ENCODE measurements around the gene ZNF787. TPM values are rescaled to one million over a fixed set of nuclear protein-coding genes. Genes with fewer than 3 reads are reported as not detected.

ZNF787 gene
- total and polyA plus RNA-seq, 2 of the 13 experiments (the other 11 are each of a cell fraction or from before 2014, with no cell fraction given), result 15.1 to 42.8 TPM

GRCh38 chr19:56086671-56087430, 34.2 kb downstream of the ZNF787 start:
- BruUV-seq (replicated peaks), result no TSS peak
- 95% methylated on average over 12 of the region's 49 CpGs for WGBS (ENCODE audit: low lambda C conversion rate)
- intact Hi-C loops (cut with micrococcal nuclease; ENCODE audit: unreplicated experiment) (no loop called here), in situ Hi-C loops (cut with HindIII; ENCODE audit: extremely low pct_ligation_motif_present, low pct_unique_long_range_greater_than_20kb) (no loop called here)
- CTCF ChIA-PET (ENCODE audit: low intra/inter-chr PET ratio, low total read pairs), result no interaction called here
- no peak overlapping the region for H2AFZ ChIP-seq (ENCODE audit: low read length)
- H3K36me3 ChIP-seq (replicated peaks in 1 of 2; ENCODE audit: control insufficient read depth in 1 of 2, insufficient read depth in 2 of 2, low read length in 2 of 2), result peaks cover 14 to 36% of the 10 kb centered on the region in 2 experiments; a peak in 4 of 5 replicates
- no peak overlapping the region for H3K4me3 ChIP-seq (replicated peaks in 1 of 3; ENCODE audit: insufficient read depth in 1 of 3, low read depth in 2 of 3, low read length in 3 of 3)
- DNase-seq (ENCODE audit: low spot score), result no peak
- FAIRE-seq, result no peak
- no peaks in the 10 kb centered on the region for H3K9me3 ChIP-seq (ENCODE audit: low read length)
- POLR2A ChIA-PET, result no interaction called here
- H3K27ac ChIP-seq (ENCODE audit: extremely low read length, insufficient read depth, low read length), result no peak overlapping the region
- peak; percentile 10 for ATAC-seq
- H3K4me2 ChIP-seq (ENCODE audit: low read depth, low read length), result no peak overlapping the region
- no peak overlapping the region for H3K9ac ChIP-seq (ENCODE audit: insufficient read depth, low read depth, low read length)
- H3K4me1 ChIP-seq (ENCODE audit: insufficient read depth, low read length), result no peaks in the 10 kb centered on the region
- peaks cover 33% of the 10 kb centered on the region for H4K20me1 ChIP-seq (ENCODE audit: insufficient read depth, low read length)
- peaks cover 12% of the 10 kb centered on the region for H3K79me2 ChIP-seq (ENCODE audit: insufficient read depth, low read length)
- H3K27me3 ChIP-seq (ENCODE audit: control insufficient read depth in 1 of 2, insufficient read depth in 2 of 2, low read length in 2 of 2), result no peaks in the 10 kb centered on the region
- TF ChIP-seq POLR2G (IDR thresholded peaks at IDR 0.05; ENCODE audit: low read depth, low read length), result peak; percentile 32; the same call in 1 of the 2 replicates
- peak; percentile 81 for TF ChIP-seq ZC3H13 (CRISPR knock-in tag; IDR thresholded peaks at IDR 0.05)
- peak in 1 of 2 experiments; percentile 39; a peak in 1 of 4 replicates for TF ChIP-seq POLR2A (IDR thresholded peaks at IDR 0.05; ENCODE audit: insufficient read depth in 1 of 2, low read depth in 2 of 2, low read length in 2 of 2)
- TF ChIP-seq, protein P1, sequence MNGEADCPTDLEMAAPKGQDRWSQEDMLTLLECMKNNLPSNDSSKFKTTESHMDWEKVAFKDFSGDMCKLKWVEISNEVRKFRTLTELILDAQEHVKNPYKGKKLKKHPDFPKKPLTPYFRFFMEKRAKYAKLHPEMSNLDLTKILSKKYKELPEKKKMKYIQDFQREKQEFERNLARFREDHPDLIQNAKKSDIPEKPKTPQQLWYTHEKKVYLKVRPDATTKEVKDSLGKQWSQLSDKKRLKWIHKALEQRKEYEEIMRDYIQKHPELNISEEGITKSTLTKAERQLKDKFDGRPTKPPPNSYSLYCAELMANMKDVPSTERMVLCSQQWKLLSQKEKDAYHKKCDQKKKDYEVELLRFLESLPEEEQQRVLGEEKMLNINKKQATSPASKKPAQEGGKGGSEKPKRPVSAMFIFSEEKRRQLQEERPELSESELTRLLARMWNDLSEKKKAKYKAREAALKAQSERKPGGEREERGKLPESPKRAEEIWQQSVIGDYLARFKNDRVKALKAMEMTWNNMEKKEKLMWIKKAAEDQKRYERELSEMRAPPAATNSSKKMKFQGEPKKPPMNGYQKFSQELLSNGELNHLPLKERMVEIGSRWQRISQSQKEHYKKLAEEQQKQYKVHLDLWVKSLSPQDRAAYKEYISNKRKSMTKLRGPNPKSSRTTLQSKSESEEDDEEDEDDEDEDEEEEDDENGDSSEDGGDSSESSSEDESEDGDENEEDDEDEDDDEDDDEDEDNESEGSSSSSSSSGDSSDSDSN (CRISPR knock-in tag; IDR thresholded peaks at IDR 0.05), result no peak
- no peak for TF ChIP-seq TMF1 (CRISPR knock-in tag; IDR thresholded peaks at IDR 0.05; ENCODE audit: low read depth)
- no peak for TF ChIP-seq ZNF776 (CRISPR knock-in tag; IDR thresholded peaks at IDR 0.05)
- TF ChIP-seq, protein P2, sequence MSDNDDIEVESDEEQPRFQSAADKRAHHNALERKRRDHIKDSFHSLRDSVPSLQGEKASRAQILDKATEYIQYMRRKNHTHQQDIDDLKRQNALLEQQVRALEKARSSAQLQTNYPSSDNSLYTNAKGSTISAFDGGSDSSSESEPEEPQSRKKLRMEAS (IDR thresholded peaks at IDR 0.05), result no peak
- no peak for TF ChIP-seq SRF (IDR thresholded peaks at IDR 0.05; ENCODE audit: low read depth, low read length)
- no peak for TF ChIP-seq ZNF83 (CRISPR knock-in tag; IDR thresholded peaks at IDR 0.05; ENCODE audit: borderline replicate concordance)
- TF ChIP-seq GABPB1 (CRISPR knock-in tag; IDR thresholded peaks at IDR 0.05), result 0 out of 2 replicates have a peak, but pooled peaks have one; percentile 3
- no peak for TF ChIP-seq GTF2F1 (IDR thresholded peaks at IDR 0.05; ENCODE audit: low read length)
- TF ChIP-seq ZNF558 (CRISPR knock-in tag; IDR thresholded peaks at IDR 0.05; ENCODE audit: borderline replicate concordance), result no peak
- TF ChIP-seq ZNF766 (CRISPR knock-in tag; IDR thresholded peaks at IDR 0.05; ENCODE audit: borderline replicate concordance), result no peak
- no peak for TF ChIP-seq PATZ1 (CRISPR knock-in tag; IDR thresholded peaks at IDR 0.05)
- TF ChIP-seq HIVEP1 (CRISPR knock-in tag; IDR thresholded peaks at IDR 0.05), result no peak
- TF ChIP-seq NFIB (CRISPR knock-in tag; IDR thresholded peaks at IDR 0.05; ENCODE audit: borderline replicate concordance), result no peak
- TF ChIP-seq TGIF2 (CRISPR knock-in tag; IDR thresholded peaks at IDR 0.05), result no peak
- no peak for TF ChIP-seq JUNB (CRISPR knock-in tag; IDR thresholded peaks at IDR 0.05; ENCODE audit: borderline replicate concordance)
- no peak for TF ChIP-seq ZNF20 (CRISPR knock-in tag; IDR thresholded peaks at IDR 0.05)
- TF ChIP-seq BATF2 (CRISPR knock-in tag; IDR thresholded peaks at IDR 0.05), result no peak

Data from HepG2 (cell line).